NB4 (cell line): ENCODE measurements around the gene INF2.

Experiments
- DNase-seq: peaks from one replicate; pipeline ENCODE4 v3.0.0; 2010; ENCODE audit warnings: low read depth
- H3K4me3 ChIP-seq: one replicate; pipeline ENCODE4 v1.5.1; 2011; ENCODE audit warnings: mild to moderate bottlenecking, low read depth, low read length, moderate library complexity
- CTCF ChIP-seq: IDR thresholded peaks from one replicate; pipeline ENCODE4 v1.5.1; 2012; ENCODE audit warnings: low read depth, low read length
- MAX ChIP-seq: IDR thresholded peaks from 2 replicates; pipeline ENCODE4 v1.6.1; 2011; ENCODE audit warnings: low read depth, low read length
- MYC ChIP-seq: IDR thresholded peaks from 2 replicates; pipeline ENCODE4 v1.6.1; 2011; ENCODE audit warnings: low read depth, low read length
- POLR2A ChIP-seq: IDR thresholded peaks from 2 replicates; pipeline ENCODE4 v1.6.1; 2011; ENCODE audit warnings: mild to moderate bottlenecking; ENCODE audit not compliant: insufficient read length; ENCODE audit errors: extremely low read depth

INF2 gene

GRCh38 chr14:104766256-104766862 lies 76.9 kb downstream of the INF2 start:
- DNase-seq = no peak
- no peak overlapping the region for H3K4me3 ChIP-seq
- TF ChIP-seq MAX = no peak
- TF ChIP-seq POLR2A = no peak
- no peak for TF ChIP-seq MYC
- TF ChIP-seq CTCF = no peak

- no peak for TF ChIP-seq MYC
- no peak for TF ChIP-seq MAX
- no peak for TF ChIP-seq POLR2A
- no peak for TF ChIP-seq CTCF
- DNase-seq = no peak
- no peak overlapping the region for H3K4me3 ChIP-seq
Observed at GRCh38 chr14:104766863-104767633, 77.6 kb downstream of the INF2 start.

DNA sequence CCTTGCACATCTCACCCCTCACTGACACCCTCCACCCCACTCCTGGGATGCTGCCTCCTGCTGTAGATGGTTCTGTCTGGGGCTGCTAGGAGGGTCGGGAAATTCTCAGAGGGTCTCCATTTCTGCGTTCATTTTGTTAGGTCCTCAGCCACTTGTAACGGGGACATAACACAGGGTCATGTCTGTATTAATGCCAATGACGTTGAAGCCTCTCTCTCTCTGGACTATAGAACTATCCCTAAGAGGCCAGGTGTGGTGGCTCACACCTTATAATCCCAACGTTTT lies 78.2 kb downstream of the INF2 start:
- no peak for TF ChIP-seq MYC
- no peak for TF ChIP-seq POLR2A
- TF ChIP-seq CTCF = no peak
- no peak for TF ChIP-seq MAX
- no peak overlapping the region for H3K4me3 ChIP-seq
- DNase-seq = no peak

GRCh38 chr14:104768437-104769323 lies 79.3 kb downstream of the INF2 start:
- TF ChIP-seq MAX = peak; percentile 54; the same call in 1 of the 2 replicates
- peak; percentile 65 for TF ChIP-seq CTCF
- no peak for TF ChIP-seq MYC
- TF ChIP-seq POLR2A = no peak
- DNase-seq = peak; percentile 82
- H3K4me3 ChIP-seq = no peak overlapping the region

GRCh38 chr14:104769324-104770071 lies 80.1 kb downstream of the INF2 start:
- TF ChIP-seq MYC = no peak
- TF ChIP-seq CTCF = no peak
- no peak for TF ChIP-seq MAX
- no peak for TF ChIP-seq POLR2A
- no peak for DNase-seq
- H3K4me3 ChIP-seq = no peak overlapping the region
